HG03064 (cell line): ENCODE data around the gene GNG8.

ENCODE experiments used
- ATAC-seq: cut with Tn5 transposase; IDR thresholded peaks from one replicate; pipeline ENCODE4 v1.9.1; 2021; ENCODE audit warnings: low read depth; ENCODE audit not compliant: unreplicated experiment

Gene GNG8

DNA sequence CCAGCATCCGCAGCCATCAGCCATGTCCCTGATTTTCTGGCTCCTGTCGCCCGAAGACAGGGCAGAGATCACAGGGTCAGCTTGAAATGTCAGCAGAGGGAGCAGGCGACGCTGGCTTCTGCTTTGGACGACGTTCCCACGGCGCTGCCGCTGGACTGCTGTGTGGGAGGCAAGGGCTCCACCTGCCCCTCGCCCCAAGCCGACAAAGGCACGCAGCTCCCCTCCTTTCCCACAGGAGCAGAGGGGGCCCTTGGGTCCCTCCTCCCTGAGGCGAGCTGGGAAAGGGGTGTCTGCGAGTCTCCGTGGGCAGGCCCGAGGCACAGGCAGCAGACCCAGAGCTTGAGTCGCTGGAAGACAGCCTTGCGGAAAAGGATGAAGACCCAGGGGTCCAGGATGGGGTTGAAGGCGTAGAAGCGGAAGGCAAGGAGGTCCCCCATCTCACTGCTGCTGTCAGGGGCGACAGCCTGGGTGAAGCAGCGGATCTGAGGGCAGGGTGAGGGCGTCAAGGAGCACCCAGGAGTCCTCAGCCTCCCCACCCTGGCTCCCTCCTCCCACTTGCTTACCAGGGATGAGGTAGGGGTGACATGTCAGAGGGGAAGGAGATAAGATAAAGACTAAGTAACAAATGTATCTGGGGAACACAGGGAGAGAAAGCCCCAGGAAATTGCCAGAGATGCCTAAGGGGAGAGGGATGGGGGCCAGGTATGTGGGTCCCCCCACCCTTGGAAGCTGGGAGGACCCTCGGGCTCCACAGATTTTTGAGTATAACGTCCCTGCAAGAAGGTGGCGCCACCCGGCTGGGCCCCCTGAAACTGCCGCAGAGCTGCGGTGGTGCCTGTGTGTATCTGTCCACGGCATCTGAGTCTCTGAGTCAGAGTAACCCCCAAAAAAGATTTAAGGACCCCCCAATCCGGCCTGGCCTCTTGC lies 14.5 kb downstream of the GNG8 start:
- no peak for ATAC-seq

DNA sequence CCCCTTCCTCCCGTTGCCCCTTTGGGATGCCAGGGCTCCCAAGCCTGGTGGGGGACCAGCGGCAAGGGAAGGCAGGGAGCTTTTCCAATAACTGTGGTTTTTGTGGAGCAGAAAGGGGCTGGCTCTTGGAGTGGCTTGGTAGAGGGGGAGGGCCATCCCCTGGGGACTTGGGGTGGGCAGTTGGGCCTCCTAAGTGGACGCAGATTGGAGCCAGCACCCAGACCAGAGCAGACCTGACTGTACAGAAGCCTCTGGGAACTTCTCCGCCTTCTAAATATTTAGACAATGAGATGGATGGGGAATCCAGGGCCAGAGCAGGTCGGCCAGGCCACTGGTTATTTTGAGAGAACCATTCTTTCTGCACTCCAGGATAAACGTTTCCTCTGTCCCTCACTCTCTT lies 15.3 kb downstream of the GNG8 start:
- no peak for ATAC-seq

DNA sequence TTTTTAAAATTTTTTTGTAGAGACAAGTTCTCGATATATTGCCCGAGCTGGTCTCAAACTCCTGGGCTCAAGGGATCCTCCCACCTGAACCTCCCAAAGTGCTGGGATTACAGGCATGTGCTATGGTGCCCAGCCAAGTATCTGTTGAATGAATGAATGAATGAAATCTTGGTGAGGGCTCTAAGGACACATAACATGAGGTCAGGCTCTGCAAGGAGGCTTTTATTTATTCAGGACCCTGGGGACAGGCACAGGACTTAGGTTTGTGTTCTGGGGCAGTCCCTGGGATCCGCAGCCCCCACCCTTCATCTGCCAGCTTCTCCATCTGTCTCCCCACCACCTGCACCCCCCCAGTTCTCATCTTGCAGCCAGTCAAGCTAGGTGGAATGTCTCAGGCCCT lies 15.7 kb downstream of the GNG8 start:
- ATAC-seq: no peak

DNA sequence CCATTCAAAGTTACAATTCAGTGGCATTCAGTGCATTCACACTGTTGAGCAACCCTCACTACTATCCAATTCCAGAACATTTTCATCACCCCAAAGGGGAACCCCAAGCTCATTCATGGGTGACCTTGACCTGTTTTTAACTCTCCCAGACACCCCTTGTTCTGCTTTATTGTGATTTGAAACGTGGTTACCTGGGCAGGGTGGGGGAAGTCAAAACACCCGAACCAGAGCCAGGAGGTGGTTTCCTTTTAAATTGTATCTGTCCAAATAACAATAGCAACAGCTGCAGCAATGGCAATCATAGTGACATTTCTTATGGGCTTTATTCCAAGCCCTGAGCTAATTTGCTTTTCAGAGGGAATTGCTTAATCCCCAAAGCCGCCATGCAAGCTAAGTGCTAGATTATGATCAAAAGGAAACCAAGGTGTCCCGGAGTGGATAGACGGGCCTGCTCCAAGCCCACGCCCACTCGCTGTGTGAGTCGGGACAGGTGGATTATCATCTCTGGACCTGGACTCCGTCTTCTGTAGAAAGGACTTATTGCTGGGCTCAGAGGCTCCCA lies 17.3 kb downstream of the GNG8 start:
- ATAC-seq: no peak

DNA sequence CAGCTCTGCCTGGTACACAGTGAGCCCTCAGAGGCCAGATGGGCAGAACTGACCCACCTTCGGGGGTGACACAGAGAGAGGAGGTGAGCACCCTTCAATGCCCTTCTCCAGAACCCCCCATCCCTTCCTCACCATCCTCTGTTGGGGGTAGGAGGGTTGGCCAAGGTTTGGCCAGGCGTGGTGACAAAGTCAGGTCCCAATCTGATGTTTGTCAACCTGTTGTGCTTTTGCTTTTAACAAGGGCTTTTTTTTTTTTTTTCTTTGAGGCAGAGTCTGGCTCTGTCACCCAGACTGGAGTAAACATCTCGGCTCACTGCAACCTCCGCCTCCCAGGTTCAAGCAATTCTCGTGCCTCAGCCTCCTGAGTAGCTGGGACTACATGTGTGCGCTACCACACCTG lies 18.4 kb downstream of the GNG8 start:
- ATAC-seq: no peak

DNA sequence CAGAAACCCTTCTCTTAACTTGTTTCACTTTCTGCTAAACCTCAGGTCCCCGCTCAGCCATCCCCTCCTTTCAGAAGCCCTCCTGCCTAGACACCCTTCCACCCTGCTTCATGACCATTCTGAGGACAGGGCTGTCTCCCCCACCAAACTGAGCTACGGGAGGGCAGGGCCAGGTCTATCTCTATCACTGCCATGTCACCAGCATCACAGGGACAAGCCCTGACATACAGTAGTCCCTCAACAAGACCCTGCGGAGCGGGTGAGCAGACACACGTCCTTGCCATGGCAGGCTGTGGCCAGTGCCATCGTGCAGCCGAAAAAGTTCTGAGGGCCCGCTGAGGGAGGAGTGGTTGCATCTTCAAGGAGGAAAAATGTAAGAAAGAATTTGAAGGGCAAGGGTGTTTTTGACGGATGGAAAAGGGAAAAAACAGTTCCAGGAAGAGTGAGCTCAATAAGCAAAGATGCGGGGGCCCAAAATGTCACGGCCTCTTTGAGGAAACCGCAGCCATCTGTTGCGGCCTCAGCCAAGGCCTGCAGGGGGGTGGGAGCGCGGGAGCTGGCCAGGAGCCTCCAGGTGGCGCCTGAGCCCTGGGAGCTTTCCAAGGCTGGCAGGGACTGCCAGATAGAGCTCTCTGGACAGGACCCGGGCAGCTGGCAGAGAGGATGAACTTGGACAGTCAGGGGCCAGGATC lies 19.2 kb downstream of the GNG8 start:
- no peak for ATAC-seq

DNA sequence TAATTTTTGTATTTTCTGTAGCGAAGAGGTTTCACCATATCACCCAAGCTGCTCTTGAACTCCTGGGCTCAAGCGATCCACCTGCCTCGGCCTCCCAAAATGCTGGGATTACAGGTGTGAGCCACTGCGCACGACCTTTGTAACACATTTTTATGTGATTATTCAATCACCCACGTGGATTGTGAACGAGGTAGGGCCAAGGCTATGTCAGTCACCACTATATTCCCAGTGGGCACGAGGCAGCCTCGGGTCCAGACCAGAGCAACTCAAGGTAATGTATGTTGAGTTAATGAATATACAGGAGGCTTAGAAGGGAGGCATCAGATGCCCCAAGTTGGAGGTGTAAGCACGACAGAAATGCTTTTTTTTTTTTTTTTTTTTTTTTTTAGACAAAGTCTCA lies 20.0 kb downstream of the GNG8 start:
- ATAC-seq: no peak

DNA sequence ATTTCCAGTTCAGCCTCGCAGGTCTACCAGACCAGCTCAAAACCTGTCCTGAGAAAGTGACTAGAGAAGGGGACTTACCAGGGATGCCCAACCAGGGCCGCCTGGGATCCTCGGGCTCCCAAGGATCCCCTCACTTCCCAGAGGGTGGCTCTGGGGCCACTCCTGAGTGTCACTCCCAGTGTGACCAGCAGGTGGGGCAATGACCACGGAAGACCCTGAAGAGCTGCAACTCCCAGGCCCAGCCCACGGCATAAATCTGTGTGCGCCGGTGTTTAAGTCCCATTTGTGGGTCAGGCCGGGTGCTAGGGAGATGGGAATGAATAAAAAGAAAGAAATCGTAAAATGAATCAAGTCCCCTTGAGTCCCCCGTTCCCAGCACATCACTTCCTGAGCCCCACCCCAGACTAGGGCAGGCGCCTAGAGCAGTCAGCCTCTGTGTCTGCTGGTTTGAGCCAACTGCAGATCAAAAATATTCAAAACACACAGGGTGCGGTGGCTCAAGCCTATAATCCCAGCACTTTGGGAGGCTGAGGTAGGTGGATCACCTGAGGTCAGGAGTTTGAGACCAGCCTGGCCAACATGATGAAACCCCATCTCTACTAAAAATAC lies 21.8 kb downstream of the GNG8 start:
- no peak for ATAC-seq

DNA sequence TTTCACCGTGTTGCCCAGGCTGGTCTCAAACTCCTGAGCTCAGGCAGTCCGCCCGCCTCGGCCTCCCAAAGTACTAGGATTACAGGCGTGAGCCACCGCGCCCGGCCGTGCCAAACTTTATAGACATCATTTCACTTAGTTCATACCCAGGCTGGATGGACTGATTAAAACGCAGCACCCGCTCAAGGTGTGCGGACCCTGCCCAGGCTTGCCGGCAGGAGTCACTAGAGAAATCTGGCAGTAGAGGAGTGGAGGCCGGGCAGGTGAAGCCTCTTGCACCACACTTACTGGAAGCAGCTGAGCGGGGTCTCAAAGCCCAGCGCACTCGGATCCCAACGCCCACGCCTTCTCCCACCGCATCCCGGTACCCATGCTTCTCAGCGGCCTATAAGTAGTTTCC lies 22.5 kb downstream of the GNG8 start:
- ATAC-seq: no peak

DNA sequence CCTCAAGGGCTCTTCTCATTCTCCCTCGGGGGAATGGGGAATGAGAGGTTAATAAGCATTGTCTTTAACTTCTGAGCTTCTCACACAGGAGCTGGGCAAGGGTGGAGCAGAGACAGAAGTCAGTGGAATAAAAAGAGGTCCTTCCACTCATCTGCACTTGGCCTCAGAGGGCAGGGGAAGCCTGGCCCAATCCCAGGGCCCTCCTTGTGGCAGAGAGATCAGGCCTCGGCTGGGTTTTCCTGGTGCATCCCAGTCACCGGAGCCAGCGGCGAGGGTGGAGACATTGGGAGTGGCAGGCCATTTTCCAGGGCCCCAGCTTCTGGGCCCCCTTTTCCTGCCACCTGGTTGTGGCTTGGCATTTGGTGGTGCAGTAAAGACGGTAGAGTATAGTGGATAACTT lies 24.2 kb downstream of the GNG8 start:
- no peak for ATAC-seq

DNA sequence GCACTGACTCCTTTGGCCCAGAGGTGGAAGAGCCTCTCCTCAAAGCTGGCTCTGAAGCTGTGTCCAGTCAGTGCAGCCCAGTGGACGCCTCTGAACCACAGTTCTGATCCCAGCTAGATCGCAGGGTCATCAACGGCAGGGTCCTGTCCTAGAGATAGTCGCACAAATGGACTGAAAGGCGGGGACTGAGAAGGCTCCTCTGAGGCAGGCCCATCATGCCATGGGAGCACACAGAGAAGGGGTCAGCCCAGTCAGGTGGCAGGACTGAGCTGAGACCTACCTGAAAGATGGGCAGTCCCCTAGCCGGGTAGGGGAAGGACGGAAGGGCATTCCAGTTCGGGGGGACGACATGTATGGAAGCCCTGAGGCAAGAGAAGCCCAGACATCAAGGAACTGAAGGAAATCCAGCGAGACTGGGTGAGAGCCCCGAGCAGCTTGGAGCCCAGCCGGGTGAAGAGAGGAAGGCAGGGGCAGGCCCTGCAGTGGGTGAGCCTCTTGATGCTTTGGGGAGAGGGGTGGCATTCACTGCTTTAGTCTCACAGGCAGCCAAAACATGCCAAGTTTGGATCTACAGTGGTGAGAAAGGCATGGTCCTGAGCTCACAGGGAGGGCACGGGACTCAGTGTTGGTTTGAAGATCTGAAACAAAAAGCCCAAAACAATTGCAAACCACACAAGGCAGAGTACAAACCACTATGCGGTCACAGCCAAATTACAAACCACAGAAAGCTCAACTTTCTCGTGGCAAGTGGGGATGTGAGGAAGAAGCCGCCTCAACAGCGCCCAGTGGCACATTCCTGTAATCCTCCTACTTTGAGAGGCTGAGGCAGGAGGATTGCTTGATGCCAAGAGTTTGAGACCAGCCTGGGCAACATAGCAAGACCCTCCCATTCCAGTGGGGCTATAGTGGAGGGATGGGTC lies 24.9 kb downstream of the GNG8 start:
- no peak for ATAC-seq

DNA sequence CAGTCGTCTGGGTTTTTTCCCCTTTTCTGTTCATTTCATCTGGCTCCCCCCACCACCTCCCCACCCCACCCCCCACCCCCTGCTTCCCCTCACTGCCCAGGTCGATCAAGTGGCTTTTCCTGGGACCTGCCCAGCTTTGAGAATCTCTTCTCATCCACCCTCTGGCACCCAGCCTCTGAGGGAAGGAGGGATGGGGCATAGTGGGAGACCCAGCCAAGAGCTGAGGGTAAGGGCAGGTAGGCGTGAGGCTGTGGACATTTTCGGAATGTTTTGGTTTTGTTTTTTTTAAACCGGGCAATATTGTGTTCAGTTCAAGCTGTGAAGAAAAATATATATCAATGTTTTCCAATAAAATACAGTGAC lies 25.6 kb downstream of the GNG8 start:
- no peak for ATAC-seq

DNA sequence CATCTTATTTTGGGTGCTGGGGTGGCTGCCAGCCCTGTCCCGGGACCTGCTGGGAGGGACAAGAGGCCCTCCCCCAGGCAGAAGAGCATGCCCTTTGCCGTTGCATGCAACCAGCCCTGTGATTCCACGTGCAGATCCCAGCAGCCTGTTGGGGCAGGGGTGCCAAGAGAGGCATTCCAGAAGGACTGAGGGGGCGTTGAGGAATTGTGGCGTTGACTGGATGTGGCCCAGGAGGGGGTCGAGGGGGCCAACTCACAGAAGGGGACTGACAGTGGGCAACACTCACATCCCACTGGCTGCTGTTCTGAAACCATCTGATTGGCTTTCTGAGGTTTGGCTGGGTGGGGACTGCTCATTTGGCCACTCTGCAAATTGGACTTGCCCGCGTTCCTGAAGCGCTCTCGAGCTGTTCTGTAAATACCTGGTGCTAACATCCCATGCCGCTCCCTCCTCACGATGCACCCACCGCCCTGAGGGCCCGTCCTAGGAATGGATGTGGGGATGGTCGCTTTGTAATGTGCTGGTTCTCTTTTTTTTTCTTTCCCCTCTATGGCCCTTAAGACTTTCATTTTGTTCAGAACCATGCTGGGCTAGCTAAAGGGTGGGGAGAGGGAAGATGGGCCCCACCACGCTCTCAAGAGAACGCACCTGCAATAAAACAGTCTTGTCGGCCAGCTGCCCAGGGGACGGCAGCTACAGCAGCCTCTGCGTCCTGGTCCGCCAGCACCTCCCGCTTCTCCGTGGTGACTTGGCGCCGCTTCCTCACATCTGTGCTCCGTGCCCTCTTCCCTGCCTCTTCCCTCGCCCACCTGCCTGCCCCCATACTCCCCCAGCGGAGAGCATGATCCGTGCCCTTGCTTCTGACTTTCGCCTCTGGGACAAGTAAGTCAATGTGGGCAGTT lies 26.2 kb downstream of the GNG8 start:
- ATAC-seq: no peak

DNA sequence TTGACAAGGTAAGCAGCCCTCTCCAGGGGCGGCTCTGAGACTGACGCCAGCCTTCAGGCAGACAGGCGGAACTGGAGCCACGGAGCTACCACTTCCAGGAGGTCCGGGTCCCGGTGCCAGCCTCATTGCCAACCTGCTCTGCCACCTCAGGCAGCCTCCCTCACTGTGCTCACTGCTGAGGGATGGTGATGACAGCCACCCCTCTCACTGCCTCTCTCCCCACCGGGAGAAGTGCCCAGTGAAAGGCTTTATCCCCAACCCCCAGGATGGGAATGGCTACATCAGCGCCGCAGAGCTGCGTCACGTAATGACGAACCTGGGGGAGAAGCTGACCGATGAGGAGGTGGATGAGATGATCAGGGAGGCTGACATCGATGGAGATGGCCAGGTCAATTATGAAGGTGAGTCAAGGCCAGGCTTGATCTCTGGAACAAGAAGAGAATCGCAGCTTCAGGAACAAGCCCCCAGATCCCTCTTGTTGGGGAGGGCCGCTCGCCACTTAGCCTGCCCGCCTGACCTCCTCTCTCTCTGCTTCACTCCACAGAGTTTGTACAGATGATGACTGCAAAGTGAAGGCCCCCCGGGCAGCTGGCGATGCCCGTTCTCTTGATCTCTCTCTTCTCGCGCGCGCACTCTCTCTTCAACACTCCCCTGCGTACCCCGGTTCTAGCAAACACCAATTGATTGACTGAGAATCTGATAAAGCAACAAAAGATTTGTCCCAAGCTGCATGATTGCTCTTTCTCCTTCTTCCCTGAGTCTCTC lies 27.2 kb downstream of the GNG8 start:
- ATAC-seq: no peak

DNA sequence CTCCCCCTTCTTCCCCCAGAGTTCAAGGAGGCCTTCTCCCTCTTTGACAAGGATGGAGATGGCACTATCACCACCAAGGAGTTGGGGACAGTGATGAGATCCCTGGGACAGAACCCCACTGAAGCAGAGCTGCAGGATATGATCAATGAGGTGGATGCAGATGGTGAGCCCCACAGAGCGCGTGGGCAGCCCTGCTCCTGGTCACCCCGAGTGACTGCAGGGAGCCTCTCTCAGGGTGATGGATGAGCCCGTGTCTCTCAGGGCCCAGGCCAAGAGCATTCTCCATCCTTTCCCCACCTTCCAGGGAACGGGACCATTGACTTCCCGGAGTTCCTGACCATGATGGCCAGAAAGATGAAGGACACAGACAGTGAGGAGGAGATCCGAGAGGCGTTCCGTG lies 27.8 kb downstream of the GNG8 start:
- no peak for ATAC-seq

DNA sequence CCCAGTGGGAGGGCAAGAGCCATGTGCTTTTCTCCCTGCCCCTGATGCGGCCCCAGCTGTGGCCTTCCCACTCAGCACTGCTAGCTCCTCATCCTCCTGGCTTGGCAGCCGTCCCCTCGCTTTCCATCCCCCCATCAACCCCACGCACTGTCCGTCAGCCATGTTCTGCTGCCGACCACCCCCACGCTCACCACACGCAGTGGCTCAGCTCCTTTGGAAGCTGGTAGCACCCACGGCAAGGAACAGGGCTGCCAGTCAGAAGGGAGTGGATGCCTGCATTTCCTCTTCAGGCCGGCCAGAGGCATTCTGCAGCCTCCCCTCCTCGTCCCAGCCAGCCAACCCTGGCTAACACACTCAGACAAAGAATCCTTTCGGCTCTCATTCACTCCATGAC lies 28.6 kb downstream of the GNG8 start:
- ATAC-seq: no peak

DNA sequence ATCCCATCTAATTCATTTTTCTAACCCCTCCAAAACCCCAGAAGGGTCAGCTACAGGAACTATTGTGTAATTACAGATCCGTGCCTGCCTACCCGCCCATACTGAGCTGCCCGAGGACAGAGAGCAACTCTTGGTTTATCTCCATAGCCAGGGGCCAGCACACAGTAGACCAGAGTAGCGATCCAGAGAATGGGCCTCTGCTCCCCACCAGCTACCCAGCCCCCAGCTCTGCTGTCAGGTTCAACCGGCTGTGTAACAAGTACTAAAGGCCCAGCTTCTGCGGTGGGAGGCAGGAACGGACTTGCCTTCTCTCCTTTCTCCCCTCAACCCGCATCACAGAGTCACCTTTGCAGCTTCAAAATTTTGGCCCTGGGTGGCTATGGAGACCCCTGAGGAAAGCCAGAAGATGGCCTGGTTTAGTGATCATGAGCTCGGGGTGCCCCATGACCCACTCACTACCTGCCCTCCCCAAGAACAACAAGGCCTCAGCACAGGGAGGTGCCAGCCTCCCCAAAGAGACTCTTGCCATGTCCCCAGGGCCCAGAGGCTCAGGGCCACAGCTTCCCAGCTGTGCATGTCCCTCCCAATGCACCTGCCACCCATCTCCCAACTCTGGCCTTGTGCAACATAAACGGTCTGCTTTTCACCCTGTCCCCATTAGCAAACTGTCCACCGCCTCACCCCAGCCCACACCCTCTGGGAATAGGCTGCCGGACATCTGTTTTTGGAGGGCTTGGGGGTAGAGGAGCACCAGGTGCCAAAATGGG lies 29.1 kb downstream of the GNG8 start:
- ATAC-seq: no peak

DNA sequence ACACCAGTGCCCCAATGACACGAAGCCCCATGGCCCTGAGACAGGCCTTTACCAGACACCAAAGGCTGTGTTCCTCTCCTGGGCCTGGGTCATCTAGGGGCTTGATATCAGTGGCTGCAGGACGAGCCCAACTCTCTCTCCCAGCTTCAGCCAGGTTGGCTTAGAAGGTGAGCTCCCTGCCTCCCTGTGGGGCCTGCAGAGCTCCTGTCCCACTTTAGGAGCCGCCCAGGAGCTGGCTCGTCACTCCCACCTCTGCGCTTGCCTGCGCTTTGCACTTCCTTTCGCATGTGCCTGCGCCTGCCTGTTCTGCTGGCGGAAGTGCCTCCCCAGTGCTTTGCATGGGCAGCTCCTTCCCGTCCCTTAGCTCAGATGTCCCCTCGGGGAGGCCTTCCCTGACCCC lies 30.0 kb downstream of the GNG8 start:
- ATAC-seq: no peak
